SK-N-SH (cell line): ENCODE results near the gene FAM184B. TPM values are rescaled to one million over a fixed set of nuclear protein-coding genes. Genes with fewer than 3 reads are reported as not detected.

ENCODE experiments used
- CTCF ChIA-PET: fragments of 300-600, 350-600 bp; formaldehyde crosslinking; extraction: SDS; loops from one replicate; lab custom pipeline; 2021; lab: Yijun Ruan, JAX
- POLR2A ChIA-PET: fragments of 350-600 bp; sonication (Branson Sonifier 250); formaldehyde crosslinking; extraction: SDS; loops from one replicate; lab custom pipeline; 2020; ENCODE audit warnings: antibody characterized with exemption, inconsistent platforms; lab: Yijun Ruan, JAX
- DNase-seq: peaks from one replicate; pipeline ENCODE4 v3.0.0; 2012
- H2AFZ ChIP-seq: fragments of 200-600 bp; sonication (generic); 2 replicates; pipeline ENCODE4 v1.8.1; 2016; ENCODE audit warnings: antibody characterized with exemption, mild to moderate bottlenecking, low read depth
- H3F3A ChIP-seq: fragments of 200-600 bp; sonication (generic); replicated peaks from 2 replicates; pipeline ENCODE3; 2016; ENCODE audit warnings: antibody characterized with exemption, mild to moderate bottlenecking; ENCODE audit not compliant: insufficient read depth
- H3K27ac ChIP-seq, 2 experiments: fragments of 200-500 bp in 1 of 2; fragments of 200-600 bp in 1 of 2; sonication (Bioruptor generic) in 1 of 2; sonication (generic), shearing (Covaris generic) in 1 of 2; 2 replicates each; pipeline versions ENCODE4 v1.5.1 to v1.6.1; 2014 to 2016; ENCODE audit warnings: low read depth in 2 of 2, inconsistent platforms in 1 of 2, low read length in 1 of 2, mild to moderate bottlenecking in 1 of 2, mixed read lengths in 1 of 2
- H3K27me3 ChIP-seq: fragments of 200-600 bp; sonication (generic), shearing (Covaris generic); 2 replicates; pipeline ENCODE4 v1.6.1; 2016; ENCODE audit warnings: mixed run types; ENCODE audit not compliant: insufficient read depth
- H3K36me3 ChIP-seq, 2 experiments: fragments of 200-500 bp in 1 of 2; fragments of 200-600 bp in 1 of 2; sonication (Bioruptor generic) in 1 of 2; sonication (generic) in 1 of 2; replicated peaks in 1 of 2; 2 replicates each; pipeline versions ENCODE3 to v1.5.1; 2014 to 2016; ENCODE audit warnings: low read length in 1 of 2, mild to moderate bottlenecking in 1 of 2; ENCODE audit not compliant: insufficient read depth in 2 of 2, control insufficient read depth in 1 of 2
- H3K4me1 ChIP-seq, 2 experiments: fragments of 200-500 bp in 1 of 2; fragments of 200-600 bp in 1 of 2; sonication (Bioruptor generic) in 1 of 2; sonication (generic), shearing (Covaris generic) in 1 of 2; 2 replicates each; pipeline versions ENCODE4 v1.5.1 to v1.6.1; 2014 to 2016; ENCODE audit warnings: low read depth in 1 of 2, low read length in 1 of 2, mixed run types in 1 of 2; ENCODE audit not compliant: insufficient read depth in 2 of 2, control insufficient read depth in 1 of 2
- H3K4me2 ChIP-seq: fragments of 200-600 bp; sonication (generic), shearing (Covaris generic); 2 replicates; pipeline ENCODE4 v1.6.1; 2017; ENCODE audit warnings: mixed run types
- H3K4me3 ChIP-seq, 2 experiments: fragments of 200-500 bp in 1 of 2; fragments of 200-600 bp in 1 of 2; sonication (Bioruptor generic) in 1 of 2; sonication (generic), shearing (Covaris generic) in 1 of 2; 2 replicates each; pipeline versions ENCODE4 v1.5.1 to v1.8.1; 2014 to 2016; ENCODE audit warnings: low read depth in 2 of 2, inconsistent platforms in 1 of 2, low read length in 1 of 2, mild to moderate bottlenecking in 1 of 2, mixed read lengths in 1 of 2, moderate library complexity in 1 of 2
- H3K79me2 ChIP-seq: fragments of 200-600 bp; sonication (generic); 2 replicates; pipeline ENCODE4 v1.8.1; 2017; ENCODE audit warnings: mild to moderate bottlenecking; ENCODE audit not compliant: insufficient read depth
- H3K9ac ChIP-seq: fragments of 200-600 bp; sonication (generic); 2 replicates; pipeline ENCODE4 v1.6.1; 2017; ENCODE audit warnings: mixed run types
- H3K9me2 ChIP-seq: fragments of 200-600 bp; sonication (generic); 2 replicates; pipeline ENCODE4 v1.6.1; 2017; ENCODE audit warnings: mixed run types
- H3K9me3 ChIP-seq: fragments of 200-600 bp; sonication (generic); 2 replicates; pipeline ENCODE4 v1.6.1; 2017; ENCODE audit warnings: mixed run types, mild to moderate bottlenecking, moderate library complexity
- H4K20me1 ChIP-seq: fragments of 200-600 bp; sonication (generic); 2 replicates; pipeline ENCODE4 v1.6.1; 2017; ENCODE audit warnings: mild to moderate bottlenecking, mixed run types; ENCODE audit not compliant: insufficient read depth
- CHD2 ChIP-seq: fragments of 150-350 bp; IDR thresholded peaks from 2 replicates; pipeline ENCODE4 v1.6.1; 2018; ENCODE audit warnings: low read length; ENCODE audit not compliant: partially characterized antibody
- FOSL2 ChIP-seq: IDR thresholded peaks from 2 replicates; pipeline ENCODE4 v1.4.0; 2012; ENCODE audit warnings: low read depth, mild to moderate bottlenecking, moderate library complexity, borderline replicate concordance
- FOXJ3 ChIP-seq: sonication (generic); formaldehyde crosslinking; IDR thresholded peaks from 2 replicates; pipeline ENCODE4 v1.5.1; 2020; ENCODE audit warnings: mild to moderate bottlenecking, missing genetic modification reagents
- FOXM1 ChIP-seq: IDR thresholded peaks from 2 replicates; pipeline ENCODE4 v1.4.0; 2012; ENCODE audit warnings: low read depth, mild to moderate bottlenecking
- GABPA ChIP-seq: IDR thresholded peaks from 2 replicates; pipeline ENCODE4 v1.4.0; 2012; ENCODE audit warnings: low read depth, mild to moderate bottlenecking
- IRF3 ChIP-seq: fragments of 150-350 bp; IDR thresholded peaks from 2 replicates; pipeline ENCODE4 v1.6.1; 2016; ENCODE audit warnings: mild to moderate bottlenecking, low read depth, low read length
- JUND ChIP-seq: IDR thresholded peaks from 2 replicates; pipeline ENCODE4 v1.4.0; 2012
- MAX ChIP-seq: IDR thresholded peaks from 2 replicates; pipeline ENCODE4 v1.4.0; 2012; ENCODE audit warnings: low read depth
- MEF2A ChIP-seq: IDR thresholded peaks from 2 replicates; pipeline ENCODE4 v1.4.0; 2012; ENCODE audit warnings: low read depth, borderline replicate concordance
- MXI1 ChIP-seq: IDR thresholded peaks from 2 replicates; pipeline ENCODE4 v1.6.1; 2012; ENCODE audit warnings: mild to moderate bottlenecking, low read depth, low read length, improper control_type of control experiment
- NRF1 ChIP-seq: IDR thresholded peaks from 2 replicates; pipeline ENCODE4 v1.6.1; 2012; ENCODE audit warnings: low read depth, mild to moderate bottlenecking, low read length
- POLR2AphosphoS5 ChIP-seq: IDR thresholded peaks from 2 replicates; pipeline ENCODE4 v1.6.1; 2012; ENCODE audit warnings: low read depth, low read length
- RXRA ChIP-seq: IDR thresholded peaks from 2 replicates; pipeline ENCODE4 v1.4.0; 2012; ENCODE audit warnings: low read depth, mild to moderate bottlenecking, borderline replicate concordance
- TAF1 ChIP-seq: IDR thresholded peaks from 2 replicates; pipeline ENCODE4 v1.6.1; 2012; ENCODE audit warnings: low read depth, mild to moderate bottlenecking, low read length, moderate library complexity, borderline replicate concordance
- TEAD4 ChIP-seq: IDR thresholded peaks from 2 replicates; pipeline ENCODE4 v1.4.0; 2012; ENCODE audit warnings: mild to moderate bottlenecking, borderline replicate concordance; ENCODE audit not compliant: insufficient read depth
- YY1 ChIP-seq: IDR thresholded peaks from 2 replicates; pipeline ENCODE4 v1.4.0; 2012; ENCODE audit warnings: low read depth, mild to moderate bottlenecking
- WGBS: methylation state at CpG from one replicate; pipeline ENCODE4 v1.1.6; 2017; ENCODE audit warnings: low lambda C conversion rate; 5-methylcytosine and 5-hydroxymethylcytosine counted together
- polyA plus RNA-seq, 3 experiments: library from polyadenylated mRNA; depleted of rRNA; stranded (reverse); fragments of >200 nt; gene quantifications; 2 replicates each; pipeline ENCODE4 v1.2.3, GENCODE V29; 2012

FAM184B gene
- polyA plus RNA-seq, 1 of the 3 experiments (the other 2 are of a cell fraction): not detected

GRCh38 chr4:17740702-17741101, 40.7 kb downstream of the FAM184B start:
- H3F3A ChIP-seq: no peaks in the 10 kb centered on the region
- no peaks in the 10 kb centered on the region for H3K79me2 ChIP-seq
- H3K4me2 ChIP-seq: no peak overlapping the region
- no peaks in the 10 kb centered on the region for H4K20me1 ChIP-seq
- TF ChIP-seq IRF3: no peak
- TF ChIP-seq NRF1: no peak
- TF ChIP-seq TAF1: no peak
- no peak for TF ChIP-seq FOXJ3 (CRISPR knock-in tag)
- no peak for TF ChIP-seq TEAD4
- TF ChIP-seq POLR2AphosphoS5: no peak
- TF ChIP-seq RXRA: no peak
- TF ChIP-seq MEF2A: no peak
- no peak for TF ChIP-seq GABPA
- TF ChIP-seq FOSL2: no peak
- TF ChIP-seq MAX: no peak
- TF ChIP-seq YY1: no peak
- no peak overlapping the region for H3K27ac ChIP-seq
- no peaks in the 10 kb centered on the region for H3K9me3 ChIP-seq
- no peak overlapping the region for H3K4me3 ChIP-seq
- WGBS: 70% methylated on average over 4 of the region's 4 CpGs
- no peaks in the 10 kb centered on the region for H3K4me1 ChIP-seq
- POLR2A ChIA-PET: no interaction called here
- H2AFZ ChIP-seq: no peak overlapping the region
- CTCF ChIA-PET: no interaction called here
- DNase-seq: no peak
- no peaks in the 10 kb centered on the region for H3K36me3 ChIP-seq
- H3K27me3 ChIP-seq: no peaks in the 10 kb centered on the region
- no peak overlapping the region for H3K9ac ChIP-seq
- H3K9me2 ChIP-seq: no peaks in the 10 kb centered on the region

GRCh38 chr4:17736484-17736883, 44.9 kb downstream of the FAM184B start:
- CTCF ChIA-PET: interaction anchor here (1.2 to 1.6 kb wide), 2 partner anchors 100 to 187 kb away, joined by 4 read pairs; no protein-coding TSS in a partner anchor
- Histone ChIP-seq H3K27ac (no peak overlapping the region), H3F3A (no peaks in the 10 kb centered on the region), H3K27me3 (no peaks in the 10 kb centered on the region), H4K20me1 (no peaks in the 10 kb centered on the region), H3K9me3 (no peaks in the 10 kb centered on the region), H3K79me2 (no peaks in the 10 kb centered on the region), H3K4me2 (no peak overlapping the region), H3K36me3 (no peaks in the 10 kb centered on the region), H3K4me1 (no peaks in the 10 kb centered on the region), H3K4me3 (no peak overlapping the region), H2AFZ (no peak overlapping the region), H3K9ac (no peak overlapping the region), H3K9me2 (no peaks in the 10 kb centered on the region)
- DNase-seq: no peak
- TF ChIP-seq YY1 (no peak), MXI1 (no peak), CHD2 (no peak), JUND (no peak), TAF1 (no peak), FOXM1 (no peak)
- WGBS: 38% methylated on average over 2 of the region's 2 CpGs
- POLR2A ChIA-PET: no interaction called here
